ENCODE data around the gene ATP5PO. TPM values are rescaled to one million over a fixed set of nuclear protein-coding genes. Genes with fewer than 3 reads are reported as not detected.

The ATP5PO gene
- total RNA-seq, 6 experiments from 2014 or later = 87.3 to 191 (median 98.7) TPM

DNA sequence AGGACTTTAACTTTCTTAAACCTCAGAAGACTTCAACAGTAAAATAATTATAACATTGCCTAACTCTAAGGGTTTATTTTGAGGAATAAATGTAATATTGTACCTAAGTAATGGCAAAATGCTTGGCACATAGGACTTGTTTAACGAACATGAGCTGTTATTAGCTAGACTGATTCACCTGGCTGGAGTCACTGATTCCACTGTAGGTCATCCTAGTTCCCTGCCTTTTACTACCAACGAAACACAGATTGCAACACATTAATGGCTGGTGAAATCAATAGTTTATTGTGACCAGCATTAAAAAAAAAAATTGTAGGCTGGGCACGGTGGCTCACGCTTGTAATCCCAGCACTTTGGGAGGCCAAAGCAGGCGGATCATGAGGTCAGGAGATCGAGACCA is 45.5 kb upstream of the ATP5PO start:
- no peaks in the 10 kb centered on the region for H3K36me3 ChIP-seq
- intact Hi-C loops (cut with DNase I) = no loop called here
- no peaks in the 10 kb centered on the region for H3K27me3 ChIP-seq
- peaks cover 0 to 8% (median 0%) of the 10 kb centered on the region in 4 donors for H3K9me3 ChIP-seq
- ATAC-seq (peak; percentile 51 to 90 (median 64)), DNase-seq (no peak)
- no peak overlapping the region for H3K27ac ChIP-seq
- H3K4me1 ChIP-seq = no peaks in the 10 kb centered on the region
- 44% methylated on average over 5 of the region's 6 CpGs for WGBS (ENCODE audit: insufficient coverage, low coverage, low lambda C conversion rate, missing lambda C conversion rate)
- no peak overlapping the region for H3K4me3 ChIP-seq
- TF ChIP-seq POLR2A (IDR thresholded peaks at IDR 0.05) = no peak
- TF ChIP-seq, protein P1, sequence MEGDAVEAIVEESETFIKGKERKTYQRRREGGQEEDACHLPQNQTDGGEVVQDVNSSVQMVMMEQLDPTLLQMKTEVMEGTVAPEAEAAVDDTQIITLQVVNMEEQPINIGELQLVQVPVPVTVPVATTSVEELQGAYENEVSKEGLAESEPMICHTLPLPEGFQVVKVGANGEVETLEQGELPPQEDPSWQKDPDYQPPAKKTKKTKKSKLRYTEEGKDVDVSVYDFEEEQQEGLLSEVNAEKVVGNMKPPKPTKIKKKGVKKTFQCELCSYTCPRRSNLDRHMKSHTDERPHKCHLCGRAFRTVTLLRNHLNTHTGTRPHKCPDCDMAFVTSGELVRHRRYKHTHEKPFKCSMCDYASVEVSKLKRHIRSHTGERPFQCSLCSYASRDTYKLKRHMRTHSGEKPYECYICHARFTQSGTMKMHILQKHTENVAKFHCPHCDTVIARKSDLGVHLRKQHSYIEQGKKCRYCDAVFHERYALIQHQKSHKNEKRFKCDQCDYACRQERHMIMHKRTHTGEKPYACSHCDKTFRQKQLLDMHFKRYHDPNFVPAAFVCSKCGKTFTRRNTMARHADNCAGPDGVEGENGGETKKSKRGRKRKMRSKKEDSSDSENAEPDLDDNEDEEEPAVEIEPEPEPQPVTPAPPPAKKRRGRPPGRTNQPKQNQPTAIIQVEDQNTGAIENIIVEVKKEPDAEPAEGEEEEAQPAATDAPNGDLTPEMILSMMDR (IDR thresholded peaks at IDR 0.05) = no peak

DNA sequence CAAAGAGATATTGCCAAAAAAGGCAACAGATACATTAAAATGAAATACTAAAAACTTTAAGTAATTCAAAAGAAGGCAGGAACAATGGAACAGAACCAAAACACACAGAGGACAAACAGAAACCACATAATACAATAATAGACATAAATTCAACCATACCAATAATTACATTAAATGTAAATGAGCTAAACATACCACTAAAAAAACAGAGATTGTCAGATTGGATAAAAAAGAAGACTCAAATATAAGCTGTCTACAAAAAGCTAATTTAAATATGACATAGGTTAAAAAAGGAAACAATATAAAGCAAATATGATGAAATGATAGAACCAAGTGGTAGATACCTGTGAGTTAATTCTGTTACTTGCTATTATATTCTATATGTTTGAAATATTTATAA is 44.1 kb upstream of the ATP5PO start:
- intact Hi-C loops (cut with DNase I) = no loop called here
- DNase-seq (no peak), ATAC-seq (no peak)
- H3K4me1 ChIP-seq = no peaks in the 10 kb centered on the region
- TF ChIP-seq, protein P1 (IDR thresholded peaks at IDR 0.05) = no peak
- no peak for TF ChIP-seq POLR2A (IDR thresholded peaks at IDR 0.05)
- H3K9me3 ChIP-seq = peaks cover 0 to 8% (median 0%) of the 10 kb centered on the region in 4 donors
- H3K27me3 ChIP-seq = no peaks in the 10 kb centered on the region
- no peaks in the 10 kb centered on the region for H3K36me3 ChIP-seq
- H3K27ac ChIP-seq = no peak overlapping the region
- no peak overlapping the region for H3K4me3 ChIP-seq

DNA sequence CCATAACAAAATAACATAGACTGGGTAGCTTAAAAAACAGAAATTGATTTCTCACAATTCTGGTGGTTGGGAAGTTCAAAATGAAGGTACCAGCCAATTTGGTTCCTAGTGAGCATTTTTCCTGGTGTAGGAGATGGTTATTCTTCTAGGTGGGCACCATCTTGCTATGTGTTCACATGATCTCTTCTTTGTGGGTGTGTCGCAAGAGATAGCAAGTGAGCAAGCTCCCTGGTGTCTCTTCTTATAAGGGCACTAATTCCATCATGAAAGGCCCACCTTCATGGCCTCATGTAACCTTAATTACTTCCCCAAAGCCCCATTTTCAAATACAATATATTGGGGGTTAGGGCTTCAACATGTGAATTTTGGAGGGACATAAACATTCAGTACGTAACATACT is 38.8 kb upstream of the ATP5PO start:
- whole genome bisulfite sequencing (ENCODE audit: insufficient coverage, low coverage, low lambda C conversion rate, missing lambda C conversion rate) = 100% methylated on average over 2 of the region's 2 CpGs
- Histone ChIP-seq H3K36me3 (no peaks in the 10 kb centered on the region), H3K4me3 (no peak overlapping the region), H3K9me3 (no peaks in the 10 kb centered on the region), H3K27me3 (no peaks in the 10 kb centered on the region), H3K4me1 (no peaks in the 10 kb centered on the region), H3K27ac (no peak overlapping the region)
- intact Hi-C loops (cut with DNase I) = no loop called here
- TF ChIP-seq, protein P1 (IDR thresholded peaks at IDR 0.05) = no peak
- TF ChIP-seq POLR2A (IDR thresholded peaks at IDR 0.05) = no peak
- DNase-seq (no peak), ATAC-seq (no peak)

DNA sequence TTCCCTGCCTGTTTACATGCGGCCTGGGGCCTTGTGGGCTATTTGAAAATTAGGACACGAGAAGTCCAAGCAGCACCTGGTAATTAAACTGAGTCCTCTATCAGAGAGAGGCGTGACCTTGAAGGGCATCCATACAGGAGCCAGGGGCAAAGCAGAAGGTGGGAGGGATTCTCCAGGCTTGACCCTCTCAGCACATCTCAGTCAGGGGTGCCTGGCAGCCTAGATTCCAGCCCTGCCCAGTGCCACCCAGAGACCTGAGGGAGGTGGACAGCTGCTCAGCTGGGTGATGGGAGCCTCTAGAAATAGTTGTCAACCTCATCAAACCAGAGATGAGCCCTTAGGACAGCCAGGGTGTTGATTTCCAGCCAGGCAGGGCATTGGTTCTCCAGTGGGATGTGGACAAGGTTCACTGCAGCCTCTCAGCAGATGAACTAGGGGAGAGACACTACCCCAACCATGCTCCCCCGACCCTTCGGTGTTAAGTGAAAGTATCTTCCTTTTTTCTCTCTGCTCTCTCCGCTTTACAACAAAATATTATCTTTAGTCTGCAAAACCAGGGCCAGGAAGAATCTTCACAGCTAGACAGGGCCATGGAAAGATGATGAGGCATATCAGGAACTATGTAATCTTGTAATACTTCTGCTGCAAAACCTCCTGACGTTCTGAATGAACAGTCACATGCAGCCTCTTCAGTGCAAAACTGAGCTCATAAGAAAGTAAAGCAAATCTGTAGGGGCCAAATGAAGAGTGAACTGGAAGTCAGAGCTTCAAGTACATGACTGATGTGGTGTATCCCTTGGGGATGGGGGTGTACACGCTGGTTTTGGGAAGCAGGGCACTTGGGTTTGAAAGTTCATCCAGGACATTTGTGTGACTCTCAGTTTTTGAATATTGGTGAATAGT is 35.9 kb upstream of the ATP5PO start:
- DNase-seq = no peak
- H3K36me3 ChIP-seq = no peaks in the 10 kb centered on the region
- no peak overlapping the region for H3K27ac ChIP-seq
- intact Hi-C loops (cut with DNase I) = no loop called here
- H3K9me3 ChIP-seq = no peaks in the 10 kb centered on the region
- H3K4me3 ChIP-seq = no peak overlapping the region
- TF ChIP-seq POLR2A (IDR thresholded peaks at IDR 0.05) = no peak
- TF ChIP-seq, protein P1 (IDR thresholded peaks at IDR 0.05) = no peak
- WGBS (ENCODE audit: insufficient coverage, low coverage, low lambda C conversion rate, missing lambda C conversion rate) = 58% methylated on average over 5 of the region's 8 CpGs
- ATAC-seq = peak in 2 of 4 donors; percentile 11 to 20
- H3K27me3 ChIP-seq = no peaks in the 10 kb centered on the region
- no peaks in the 10 kb centered on the region for H3K4me1 ChIP-seq
